ENCODE measurements around the gene HAO2.

Gene HAO2

GRCh38 chr1:119397986-119398385 is 29.4 kb downstream of the HAO2 start:
- H3K4me3 ChIP-seq (ENCODE audit: low read length) = no peak overlapping the region
- no peak for TF ChIP-seq CTCF (IDR thresholded peaks at IDR 0.05; ENCODE audit: insufficient read depth, low read depth, low read length, missing control alignments)
- DNase-seq (ENCODE audit: low read depth) = no peak

GRCh38 chr1:119404736-119405135 is 36.2 kb downstream of the HAO2 start:
- TF ChIP-seq CTCF (IDR thresholded peaks at IDR 0.05; ENCODE audit: insufficient read depth, low read depth, low read length, missing control alignments) = no peak
- no peak overlapping the region for H3K4me3 ChIP-seq (ENCODE audit: low read length)
- no peak for DNase-seq (ENCODE audit: low read depth)

GRCh38 chr1:119409731-119410130 is 41.1 kb downstream of the HAO2 start:
- no peak overlapping the region for H3K4me3 ChIP-seq (ENCODE audit: low read length)
- TF ChIP-seq CTCF (IDR thresholded peaks at IDR 0.05; ENCODE audit: insufficient read depth, low read depth, low read length, missing control alignments) = no peak
- DNase-seq (ENCODE audit: low read depth) = no peak

- DNase-seq (ENCODE audit: low read depth) = no peak
- no peak for TF ChIP-seq CTCF (IDR thresholded peaks at IDR 0.05; ENCODE audit: insufficient read depth, low read depth, low read length, missing control alignments)
- no peak overlapping the region for H3K4me3 ChIP-seq (ENCODE audit: low read length)
Observed at GRCh38 chr1:119410961-119411360, 42.4 kb downstream of the HAO2 start.

- H3K4me3 ChIP-seq (ENCODE audit: low read length) = no peak within 1 kb of the TSS
- TF ChIP-seq CTCF (IDR thresholded peaks at IDR 0.05; ENCODE audit: insufficient read depth, low read depth, low read length, missing control alignments) = no peak
- DNase-seq (ENCODE audit: low read depth) = no peak
Observed at GRCh38 chr1:119414950-119415349, 46.4 kb downstream of the HAO2 start, which contains the start of gene HSD3B2. Gene HSD3B2 (plus strand): TSS chr1:119415150. CDS start chr1:119415420, 270 bp downstream.

GRCh38 chr1:119416006-119416640 is 47.5 kb downstream of the HAO2 start:
- TF ChIP-seq CTCF (IDR thresholded peaks at IDR 0.05; ENCODE audit: insufficient read depth, low read depth, low read length, missing control alignments) = no peak
- DNase-seq (ENCODE audit: low read depth) = no peak
- H3K4me3 ChIP-seq (ENCODE audit: low read length) = no peak overlapping the region

GRCh38 chr1:119419109-119419508 is 50.5 kb downstream of the HAO2 start:
- TF ChIP-seq CTCF (IDR thresholded peaks at IDR 0.05; ENCODE audit: insufficient read depth, low read depth, low read length, missing control alignments) = no peak
- DNase-seq (ENCODE audit: low read depth) = no peak
- H3K4me3 ChIP-seq (ENCODE audit: low read length) = no peak overlapping the region

All from epithelial cell of esophagus (primary cell).